Measurements from ENCODE around the gene SUFU. TPM values are rescaled to one million over a fixed set of nuclear protein-coding genes. Genes with fewer than 3 reads are reported as not detected.

Gene SUFU
- total and polyA plus RNA-seq, 2 experiments from 2014 or later, result 2.8 to 5.6 TPM

- H3K4me3 Mint-ChIP-seq, result no peak overlapping the region
- Histone ChIP-seq H3K36me3 (ENCODE audit: insufficient read depth) (no peaks in the 10 kb centered on the region), H3K4me1 (ENCODE audit: insufficient read depth) (no peaks in the 10 kb centered on the region), H3K27me3 (ENCODE audit: insufficient read depth) (no peaks in the 10 kb centered on the region), H3K4me3 (no peak overlapping the region), H3F3A (replicated peaks; ENCODE audit: low read depth) (0 out of 2 replicates have a peak, but pooled peaks cover 5% of the 10 kb centered on the region), H3K4me2 (no peak overlapping the region), H3K79me2 (replicated peaks; ENCODE audit: insufficient read depth) (no peaks in the 10 kb centered on the region), H3K27ac (ENCODE audit: low read depth) (no peak overlapping the region), H2AFZ (no peak overlapping the region), H4K20me1 (replicated peaks; ENCODE audit: insufficient read depth) (peaks cover 4% of the 10 kb centered on the region; the same call in 1 of the 2 replicates), H3K9me2 (ENCODE audit: insufficient read depth) (no peaks in the 10 kb centered on the region)
- no peak for TF ChIP-seq CTCF (conservative IDR thresholded peaks at IDR 0.05; ENCODE audit: low read depth in 2 of 2)
- TF ChIP-seq ETS1 (IDR thresholded peaks at IDR 0.05), result no peak
- peaks cover 21% of the 10 kb centered on the region for H3K36me3 Mint-ChIP-seq (ENCODE audit: low read depth)
- no peaks in the 10 kb centered on the region for H3K9me3 Mint-ChIP-seq
- ATAC-seq (no peak), DNase-seq (ENCODE audit: low spot score) (no peak)
- H3K27me3 Mint-ChIP-seq (ENCODE audit: insufficient read depth, low read depth, poor library complexity), result peaks cover 11% of the 10 kb centered on the region
- H3K27ac Mint-ChIP-seq, result no peak overlapping the region
- no peaks in the 10 kb centered on the region for H3K4me1 Mint-ChIP-seq
Observed at GRCh38 chr10:102476466-102477141, 27.2 kb upstream of the SUFU start.

- no peak overlapping the region for H3K4me3 Mint-ChIP-seq
- H3K36me3 Mint-ChIP-seq (ENCODE audit: low read depth), result peaks cover 44% of the 10 kb centered on the region
- TF ChIP-seq ZNF114 (CRISPR knock-in tag; IDR thresholded peaks at IDR 0.05) (no peak), ZNF462 (CRISPR knock-in tag; IDR thresholded peaks at IDR 0.05) (no peak), JUNB (IDR thresholded peaks at IDR 0.05; ENCODE audit: unreplicated experiment) (no peak), EZH2 (IDR thresholded peaks at IDR 0.05; ENCODE audit: low read depth, unreplicated experiment) (no peak), POLR2AphosphoS5 (IDR thresholded peaks at IDR 0.05; ENCODE audit: low read depth) (no peak), CREB1 (CRISPR knock-in tag; IDR thresholded peaks at IDR 0.05; ENCODE audit: low read depth) (no peak), STAT1 (IDR thresholded peaks at IDR 0.05; ENCODE audit: unreplicated experiment) (no peak)
Observed at GRCh38 chr10:102479651-102480050, 24.1 kb upstream of the SUFU start.

More at GRCh38 chr10:102479651-102480050, 24.1 kb upstream of the SUFU start:
- Histone ChIP-seq H4K20me1 (replicated peaks; ENCODE audit: insufficient read depth) (peaks cover 9% of the 10 kb centered on the region; the same call in 1 of the 2 replicates), H3K36me3 (ENCODE audit: insufficient read depth) (peaks cover 26% of the 10 kb centered on the region), H3K4me3 (no peak overlapping the region), H3K79me2 (replicated peaks; ENCODE audit: insufficient read depth) (no peaks in the 10 kb centered on the region), H3K9me2 (ENCODE audit: insufficient read depth) (no peaks in the 10 kb centered on the region), H2AFZ (no peak overlapping the region), H3K4me1 (ENCODE audit: insufficient read depth) (no peaks in the 10 kb centered on the region), H3K4me2 (no peak overlapping the region), H3K27ac (ENCODE audit: low read depth) (no peak overlapping the region), H3F3A (replicated peaks; ENCODE audit: low read depth) (0 out of 2 replicates have a peak, but pooled peaks cover 5% of the 10 kb centered on the region), H3K27me3 (ENCODE audit: insufficient read depth) (no peaks in the 10 kb centered on the region)
- Mint-ChIP-seq H3K27ac (no peak overlapping the region), H3K27me3 (ENCODE audit: insufficient read depth, low read depth, poor library complexity) (peaks cover 13% of the 10 kb centered on the region), H3K9me3 (no peaks in the 10 kb centered on the region), H3K4me1 (no peaks in the 10 kb centered on the region)
- DNase-seq (ENCODE audit: low spot score) (no peak), ATAC-seq (no peak)
